ENCODE data around the gene NCR1.
"Not testable (repeated sequence)": the region's sequence is repeated elsewhere in the genome, so short reads cannot be mapped to it uniquely, and the experiment has no call there.

NCR1 gene
- total RNA-seq = 0 to 0.23 (median 0.08) reads per million in 4 donors

DNA sequence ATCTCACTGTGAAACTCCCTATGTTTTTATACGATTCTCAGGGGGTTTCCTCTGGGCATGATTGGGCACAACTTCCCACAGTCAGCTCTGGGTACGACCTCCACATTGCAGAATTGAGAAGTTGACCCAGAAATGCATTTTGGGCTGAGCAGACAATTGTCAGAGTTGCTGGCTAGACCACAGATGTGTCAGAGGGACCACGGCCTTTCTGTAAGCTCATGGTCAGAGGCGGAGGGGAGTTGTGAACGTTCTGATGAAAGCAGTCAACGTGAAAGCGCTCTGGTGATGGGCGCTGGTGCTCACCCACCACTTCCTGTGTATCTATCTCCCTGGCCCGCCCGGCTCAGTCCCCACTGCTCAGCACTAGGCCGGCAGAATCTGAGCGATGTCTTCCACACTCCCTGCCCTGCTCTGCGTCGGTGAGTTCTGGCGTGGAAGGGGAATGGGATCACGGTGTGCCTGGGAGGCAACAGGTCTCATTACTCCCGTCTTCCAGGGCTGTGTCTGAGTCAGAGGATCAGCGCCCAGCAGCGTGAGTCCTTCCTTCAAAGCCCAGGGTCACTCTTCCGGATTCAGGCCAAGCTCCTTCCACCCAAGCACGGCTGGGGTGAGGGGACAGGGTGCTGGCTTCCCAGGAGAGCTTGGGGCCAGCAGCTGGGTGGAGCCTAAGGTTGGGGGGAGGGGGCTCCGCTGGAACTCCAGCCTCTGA, at the start of gene NCR1:
NCR1 (plus strand) TSS at position 346 of the 709 bp plus-strand sequence; CDS start at position 386, 40 bp downstream.
- DNase-seq = no peak

DNA sequence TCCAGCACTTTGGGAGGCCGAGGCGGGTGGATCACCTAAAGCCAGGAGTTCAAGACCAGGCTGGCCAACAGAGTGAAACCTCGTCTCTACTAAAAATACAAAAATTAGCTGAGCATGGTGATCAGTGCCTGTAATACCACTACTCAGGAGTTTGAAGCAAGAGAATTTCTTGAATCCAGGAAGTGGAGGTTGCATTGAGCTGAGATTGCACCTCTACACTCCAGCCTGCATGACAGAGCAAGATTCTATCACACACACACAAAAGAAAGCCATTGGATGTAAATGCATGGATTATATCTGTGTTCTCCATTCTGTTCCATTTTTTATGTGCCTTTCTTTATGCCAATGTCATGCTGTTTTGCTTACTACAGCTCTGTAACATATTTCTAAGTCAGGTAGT, 47.5 kb upstream of the NCR1 start:
- not testable (repeated sequence) for DNase-seq

DNA sequence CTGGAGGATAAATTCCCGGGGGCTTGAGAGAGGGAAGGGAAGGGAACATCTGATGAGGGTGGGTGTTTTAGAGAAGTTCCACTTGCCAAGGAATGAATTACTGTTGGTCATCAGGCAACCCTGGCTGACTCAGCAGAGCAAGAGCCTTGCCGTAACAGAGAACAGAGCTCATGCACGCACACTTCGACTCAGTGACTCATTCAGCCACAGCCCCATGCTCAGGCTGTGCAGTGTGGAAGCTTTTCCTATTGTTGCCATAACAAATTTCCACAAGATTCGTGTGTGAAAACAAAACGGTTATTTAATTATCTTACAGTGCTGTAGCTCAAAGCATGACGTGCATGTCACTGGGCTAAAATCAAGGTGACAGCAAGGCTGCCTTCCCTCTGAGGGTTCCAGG, 46.5 kb upstream of the NCR1 start:
- not testable (repeated sequence) for DNase-seq

- not testable (repeated sequence) for DNase-seq
Observed at GRCh38 chr19:54863459-54863858, 42.5 kb upstream of the NCR1 start.

DNA sequence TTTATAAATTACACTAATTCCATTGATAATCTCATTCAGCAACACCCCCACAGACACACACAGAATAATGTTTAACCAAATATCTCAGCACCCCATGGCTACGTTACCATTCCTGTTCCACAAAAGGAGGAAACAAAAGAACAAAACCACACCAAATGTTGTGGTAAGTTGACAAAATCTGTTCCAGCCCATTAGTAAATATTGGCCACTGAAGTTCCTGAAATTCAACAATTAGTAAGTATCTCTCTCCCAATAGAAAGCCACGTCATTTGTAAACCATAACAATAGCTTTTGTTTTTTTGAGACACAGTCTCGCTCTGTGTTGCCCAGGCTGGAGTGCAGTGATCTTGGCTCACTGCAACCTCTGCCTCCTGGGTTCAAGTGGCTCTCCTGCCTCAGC, 34.3 kb upstream of the NCR1 start:
- DNase-seq = no peak

DNA sequence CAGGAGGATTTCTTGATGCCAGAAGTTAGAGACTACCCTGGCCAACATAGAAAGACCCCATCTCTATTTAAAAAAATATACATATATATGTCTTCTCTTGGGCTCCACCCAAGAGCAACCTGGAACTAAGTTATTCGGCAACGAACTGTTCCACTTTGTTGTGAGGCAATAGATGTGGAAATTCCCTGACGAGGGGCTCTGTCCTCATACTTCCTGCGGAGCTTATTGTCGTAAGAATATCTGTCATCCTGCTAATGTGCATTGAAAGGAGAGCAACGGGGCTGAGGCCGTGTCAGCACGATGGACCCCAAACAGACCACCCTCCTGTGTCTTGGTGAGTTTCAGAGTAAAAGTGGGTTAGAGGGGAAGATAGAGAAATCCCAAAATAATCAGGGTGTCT, 32.0 kb upstream of the NCR1 start, which contains the start of gene FCAR:
FCAR (plus strand) TSS at position 246 of the 400 bp plus-strand sequence; CDS start at position 301, 55 bp downstream.
- DNase-seq = no peak

DNA sequence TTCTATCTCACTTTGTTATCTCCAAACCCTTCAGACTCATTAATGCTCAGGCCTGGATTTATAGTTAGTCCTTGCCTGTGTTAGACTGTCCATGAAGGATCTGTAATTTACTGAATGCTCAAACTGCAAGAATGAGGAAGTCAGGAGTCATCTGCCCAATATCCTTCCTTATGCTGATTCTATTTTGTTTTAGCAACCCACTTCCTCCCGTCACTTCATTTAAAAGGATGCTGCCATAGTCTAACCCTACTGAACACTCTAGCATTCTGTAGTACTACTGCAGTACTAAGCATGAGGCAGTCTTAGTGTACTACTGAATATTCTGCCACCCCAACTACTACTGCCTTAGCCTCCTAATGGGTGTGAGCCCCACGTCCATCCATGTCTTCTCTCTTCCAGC, 30.4 kb upstream of the NCR1 start:
- no peak for DNase-seq

- DNase-seq = no peak
Observed at GRCh38 chr19:54877471-54877870, 28.5 kb upstream of the NCR1 start.

- DNase-seq = no peak
Observed at GRCh38 chr19:54881884-54882283, 24.1 kb upstream of the NCR1 start.

DNA sequence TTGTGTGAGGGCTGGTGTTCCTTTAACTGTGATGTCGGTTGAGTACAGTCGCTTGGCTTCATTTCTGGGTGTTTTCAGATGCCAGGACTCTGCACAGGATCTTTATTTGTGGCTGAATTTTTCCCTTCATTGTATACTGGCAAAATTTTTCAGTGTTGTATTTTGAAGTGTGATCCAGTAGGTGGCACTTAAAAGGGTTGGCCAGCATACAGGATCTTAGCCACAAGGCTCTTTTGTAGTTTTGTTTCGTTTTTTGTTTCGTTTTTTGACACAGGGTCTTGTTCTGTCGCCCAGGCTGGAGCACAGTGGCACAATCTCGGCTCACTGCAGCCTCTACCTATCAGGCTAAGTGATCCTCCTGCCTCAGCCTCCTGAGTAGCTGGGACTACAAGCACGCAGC, 23.2 kb upstream of the NCR1 start:
- peak in 1 of 5 donors; percentile 66 for DNase-seq

DNA sequence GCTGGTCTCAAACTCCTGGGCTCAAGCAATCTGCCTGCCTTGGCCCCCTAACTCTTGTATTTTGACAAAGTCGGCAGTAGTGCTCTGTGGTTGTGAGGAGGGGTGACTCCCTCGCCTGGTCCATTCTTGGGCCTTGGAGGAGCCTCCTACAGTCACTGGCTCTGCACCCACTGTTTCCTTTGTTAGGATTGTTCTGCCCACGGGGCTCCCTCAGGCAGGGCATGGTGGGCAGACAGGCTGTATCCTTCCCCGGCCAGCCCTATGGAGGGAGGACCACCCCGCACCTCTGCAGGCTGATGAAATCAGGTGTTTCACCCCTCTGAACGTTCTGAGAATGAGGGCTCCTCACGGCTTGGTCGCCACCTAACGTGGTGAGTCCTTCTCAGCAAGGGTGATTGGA, 22.7 kb upstream of the NCR1 start:
- no peak for DNase-seq

- DNase-seq = no peak
Observed at GRCh38 chr19:54888239-54888638, 17.7 kb upstream of the NCR1 start.

- DNase-seq = no peak
Observed at GRCh38 chr19:54889566-54889965, 16.4 kb upstream of the NCR1 start.

GRCh38 chr19:54893406-54893805, 12.5 kb upstream of the NCR1 start:
- no peak for DNase-seq

DNA sequence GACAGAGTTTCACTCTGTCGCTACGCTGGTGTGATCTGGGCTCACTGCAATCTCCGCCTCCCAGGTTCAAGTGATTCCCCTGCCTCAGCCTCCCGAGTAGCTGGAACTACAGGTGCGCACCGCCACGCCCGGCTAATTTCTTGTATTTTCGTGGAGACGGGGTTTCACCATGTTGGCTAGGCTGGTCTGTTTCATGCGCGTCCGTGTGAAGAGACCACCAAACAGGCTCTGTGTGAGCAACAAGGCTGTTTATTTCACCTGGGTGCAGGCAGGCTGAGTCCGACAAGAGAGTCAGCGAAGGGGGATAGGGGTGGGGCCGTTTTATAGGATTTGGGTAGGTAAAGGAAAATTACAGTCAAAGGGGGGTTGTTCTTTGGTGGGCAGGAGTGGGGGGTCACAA, 11.8 kb upstream of the NCR1 start:
- DNase-seq = not testable (repeated sequence)

- DNase-seq = no peak
Observed at GRCh38 chr19:54896036-54896435, 9.9 kb upstream of the NCR1 start.

- DNase-seq = not testable (repeated sequence)
Observed at GRCh38 chr19:54898685-54899084, 7.3 kb upstream of the NCR1 start.

- not testable (repeated sequence) for DNase-seq
Observed at GRCh38 chr19:54899646-54900045, 6.3 kb upstream of the NCR1 start.

DNA sequence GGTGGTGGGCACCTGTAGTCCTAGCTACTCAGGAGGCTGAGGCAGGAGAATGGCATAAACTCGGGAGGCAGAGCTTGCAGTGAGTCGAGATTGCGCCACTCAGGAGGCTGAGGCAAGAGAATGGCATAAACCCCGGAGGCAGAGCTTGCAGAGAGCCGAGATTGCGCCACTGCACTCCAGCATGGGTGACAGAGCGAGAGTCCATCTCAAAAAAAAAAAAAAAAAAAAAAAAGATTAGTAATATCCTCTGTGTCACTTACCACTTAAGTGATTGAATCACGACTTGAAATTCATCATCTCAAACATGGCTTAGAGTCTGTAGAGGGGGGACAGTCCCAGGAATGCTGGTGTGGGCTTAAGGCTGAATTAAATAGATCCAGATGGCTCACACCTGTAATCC, 4.8 kb upstream of the NCR1 start:
- not testable (repeated sequence) for DNase-seq

DNA sequence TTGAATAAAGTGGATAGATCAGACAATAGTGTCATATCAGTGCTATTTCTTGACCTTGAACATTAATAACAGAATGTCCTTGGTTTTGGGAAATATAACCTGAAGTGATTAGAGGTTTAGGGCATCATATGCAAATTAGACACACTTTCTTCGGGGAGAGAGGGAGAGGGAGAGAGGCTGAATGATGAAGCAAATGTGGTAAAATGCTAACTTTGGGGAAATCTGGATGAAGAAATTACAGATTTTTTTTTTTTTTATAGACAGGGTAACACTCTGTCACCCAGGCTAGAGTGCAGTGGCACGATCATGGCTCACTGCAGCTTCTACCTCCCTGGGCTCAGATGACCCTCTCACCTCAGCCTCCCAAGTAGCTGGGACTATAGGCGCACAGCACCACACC, 3.9 kb upstream of the NCR1 start:
- no peak for DNase-seq

DNA sequence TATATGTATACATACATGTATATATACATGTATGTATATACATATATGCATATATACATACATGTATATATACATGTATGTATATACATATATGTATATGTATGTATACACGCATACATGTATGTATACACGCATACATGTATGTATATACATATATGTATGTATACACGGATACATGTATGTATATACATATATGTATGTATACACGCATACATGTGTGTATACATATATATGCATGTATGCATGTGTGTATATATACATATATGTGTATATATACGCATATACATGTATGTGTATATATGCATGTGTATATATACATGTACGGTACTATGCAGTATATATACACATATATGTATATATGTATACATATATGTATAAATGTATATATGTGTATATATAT, 2.6 kb upstream of the NCR1 start:
- no peak for DNase-seq

DNA sequence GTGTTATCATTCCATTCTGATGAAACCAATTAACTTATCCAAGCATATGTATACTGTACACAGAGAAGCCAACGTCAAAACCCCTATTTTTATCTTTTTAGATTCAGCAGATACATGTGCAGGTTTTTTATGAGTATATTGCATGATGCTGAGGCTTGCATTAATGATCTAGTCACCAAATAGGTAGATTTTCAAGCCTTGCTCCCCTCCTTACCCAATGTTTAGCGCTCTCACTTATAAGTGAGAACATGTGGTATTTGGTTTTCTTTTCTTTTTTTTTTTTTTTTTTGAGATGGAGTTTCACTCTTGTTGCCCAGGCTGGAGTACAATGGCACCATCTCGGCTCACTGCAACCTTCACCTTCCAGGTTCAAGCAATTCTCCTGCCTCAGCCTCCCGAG, 1.7 kb upstream of the NCR1 start:
- DNase-seq = not testable (repeated sequence)

DNA sequence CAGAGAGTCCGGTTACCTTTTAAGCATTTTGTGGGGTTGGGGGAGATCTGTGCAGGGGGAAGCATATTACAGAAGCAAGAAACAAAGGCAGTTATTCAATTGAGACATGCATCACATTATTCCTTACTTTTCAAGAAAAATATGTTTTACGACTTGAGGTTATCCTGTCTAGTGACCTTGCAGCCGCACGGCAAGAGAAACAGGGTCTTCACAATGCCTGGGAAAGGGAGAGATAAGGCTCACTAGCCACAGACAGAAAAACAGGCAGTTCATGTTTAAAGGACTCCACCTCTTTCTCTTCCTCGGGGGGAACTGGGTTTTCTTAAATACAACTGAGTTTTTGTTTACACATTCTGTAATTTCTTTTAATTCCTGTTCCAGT, 536 bp upstream of the NCR1 start:
- no peak for DNase-seq

- no peak for DNase-seq
Observed at GRCh38 chr19:54906819-54907218, 871 bp downstream of the NCR1 start.

DNA sequence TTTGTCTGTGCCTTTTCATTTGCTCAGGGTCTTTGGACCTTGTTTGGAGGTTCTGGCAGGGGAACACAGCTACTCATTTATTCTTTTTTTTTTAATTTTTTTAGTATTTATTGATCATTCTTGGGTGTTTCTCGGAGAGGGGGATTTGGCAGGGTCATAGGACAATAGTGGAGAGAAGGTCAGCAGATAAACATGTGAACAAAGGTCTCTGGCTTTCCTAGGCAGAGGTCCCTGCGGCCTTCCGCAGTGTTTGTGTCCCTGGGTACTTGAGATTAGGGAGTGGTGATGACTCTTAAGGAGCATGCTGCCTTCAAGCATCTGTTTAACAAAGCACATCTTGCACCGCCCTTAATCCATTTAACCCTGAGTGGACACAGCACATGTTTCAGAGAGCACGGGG, 2.0 kb downstream of the NCR1 start:
- DNase-seq = not testable (repeated sequence)
